GM18858 (cell line): Measurements from ENCODE around the gene STARD3.

Experiments
- ATAC-seq: cut with Tn5 transposase; IDR thresholded peaks from one replicate; pipeline ENCODE4 v1.9.1; 2021; ENCODE audit not compliant: unreplicated experiment

Gene STARD3

GRCh38 chr17:39669897-39670735 is 33.2 kb downstream of the STARD3 start:
- no peak for ATAC-seq

GRCh38 chr17:39670746-39671145 is 33.8 kb downstream of the STARD3 start:
- no peak for ATAC-seq

- ATAC-seq: no peak
These were observed 34.9 kb downstream of the STARD3 start for GRCh38 chr17:39671651-39672521.

GRCh38 chr17:39672522-39673334 is 35.8 kb downstream of the STARD3 start:
- ATAC-seq: no peak

GRCh38 chr17:39673335-39674081 is 36.6 kb downstream of the STARD3 start:
- ATAC-seq: no peak

GRCh38 chr17:39674179-39674578 is 37.2 kb downstream of the STARD3 start:
- no peak for ATAC-seq

GRCh38 chr17:39674702-39675389 is 37.9 kb downstream of the STARD3 start:
- no peak for ATAC-seq

GRCh38 chr17:39675390-39676082 is 38.6 kb downstream of the STARD3 start:
- no peak for ATAC-seq

- ATAC-seq: no peak
These were observed 39.4 kb downstream of the STARD3 start for GRCh38 chr17:39676198-39676819.

GRCh38 chr17:39677072-39677471 is 40.1 kb downstream of the STARD3 start:
- no peak for ATAC-seq

- no peak for ATAC-seq
These were observed 40.8 kb downstream of the STARD3 start for GRCh38 chr17:39677542-39678339.

GRCh38 chr17:39678340-39679116 is 41.6 kb downstream of the STARD3 start:
- no peak for ATAC-seq

GRCh38 chr17:39679521-39680192 is 42.7 kb downstream of the STARD3 start:
- no peak for ATAC-seq

GRCh38 chr17:39683295-39683939 is 46.5 kb downstream of the STARD3 start:
- no peak for ATAC-seq

GRCh38 chr17:39684369-39685192 is 47.6 kb downstream of the STARD3 start:
- ATAC-seq: no peak
